Esophagus muscularis mucosa (tissue), 4 donors: ENCODE measurements around the gene PCSK6.

Source experiments
- CTCF ChIP-seq, 3 experiments: fragments of 200-600 bp in 2 of 3; fragments of 450-650 bp in 1 of 3; sonication (generic) in 2 of 3; IDR thresholded peaks; one replicate each; pipeline ENCODE4 v1.5.1; 2017 to 2019; ENCODE audit warnings: antibody characterized with exemption in 3 of 3, mild to moderate bottlenecking in 2 of 3, moderate library complexity in 1 of 3
- EP300 ChIP-seq: sonication (generic); formaldehyde crosslinking; IDR thresholded peaks from one replicate; pipeline ENCODE4 v1.6.1; 2017; ENCODE audit warnings: antibody characterized with exemption
- POLR2A ChIP-seq: fragments of 450-650 bp; IDR thresholded peaks from one replicate; pipeline ENCODE4 v1.6.1; 2017; ENCODE audit warnings: antibody characterized with exemption, moderate library complexity, mild to moderate bottlenecking, low read depth
- POLR2AphosphoS5 ChIP-seq, 2 donors: sonication (generic); formaldehyde crosslinking; IDR thresholded peaks; one replicate each; pipeline ENCODE4 v1.6.1; 2017; ENCODE audit warnings: antibody characterized with exemption in 2 of 2

- TF ChIP-seq CTCF (IDR thresholded peaks at IDR 0.05) (no peak), POLR2A (no peak), POLR2AphosphoS5 (IDR thresholded peaks at IDR 0.05) (no peak), EP300 (no peak)
Measured at GRCh38 chr15:101398247-101398646, 91.3 kb downstream of the PCSK6 start.
